HTR-8/SVneo (cell line): ENCODE measurements around the gene F10.
"Not testable (repeated sequence)": the region's sequence is repeated elsewhere in the genome, so short reads cannot be mapped to it uniquely, and the experiment has no call there.

ENCODE experiments used
- DNase-seq: peaks from one replicate; pipeline ENCODE4 v3.0.0; 2011; ENCODE audit warnings: low spot score, mixed read lengths; ENCODE audit not compliant: insufficient read length
- FAIRE-seq: peaks from 2 replicates; lab custom pipeline; 2011; peaks lifted over from hg19 to GRCh38; lab: Jason Lieb, UNC

Gene F10

GRCh38 chr13:113098162-113098732 lies 24.4 kb upstream of the F10 start:
- FAIRE-seq (no peak), DNase-seq (no peak)

- DNase-seq: no peak
- no peak for FAIRE-seq
These were observed 23.5 kb upstream of the F10 start for GRCh38 chr13:113099142-113099541.

GRCh38 chr13:113102302-113102701 lies 20.3 kb upstream of the F10 start:
- DNase-seq, FAIRE-seq: not testable (repeated sequence)

GRCh38 chr13:113102727-113103126 lies 19.9 kb upstream of the F10 start:
- DNase-seq (no peak), FAIRE-seq (no peak)

GRCh38 chr13:113103646-113104045 lies 19.0 kb upstream of the F10 start:
- DNase-seq: no peak
- no peak for FAIRE-seq

- FAIRE-seq: no peak
- DNase-seq: no peak
These were observed 17.3 kb upstream of the F10 start, which contains the start of gene F7 for GRCh38 chr13:113105032-113105920. Gene F7, plus strand, starts transcription at chr13:113105791. Its CDS starts 51 bp downstream, at chr13:113105842.

- FAIRE-seq (no peak), DNase-seq (no peak)
These were observed 16.6 kb upstream of the F10 start for GRCh38 chr13:113105921-113106452.

GRCh38 chr13:113106711-113107351 lies 15.8 kb upstream of the F10 start:
- no peak for FAIRE-seq
- DNase-seq: no peak

- not testable (repeated sequence) for DNase-seq, FAIRE-seq
These were observed 14.1 kb upstream of the F10 start for GRCh38 chr13:113108521-113108920.

- FAIRE-seq: no peak
- no peak for DNase-seq
These were observed 13.2 kb upstream of the F10 start for GRCh38 chr13:113109151-113110047.

GRCh38 chr13:113110048-113110851 lies 12.3 kb upstream of the F10 start:
- FAIRE-seq (no peak), DNase-seq (no peak)

- DNase-seq: no peak
- no peak for FAIRE-seq
These were observed 11.7 kb upstream of the F10 start for GRCh38 chr13:113110852-113111315.

- FAIRE-seq: not testable (repeated sequence)
These were observed 10.8 kb upstream of the F10 start for GRCh38 chr13:113111821-113112220.

GRCh38 chr13:113112475-113112874 lies 10.1 kb upstream of the F10 start:
- DNase-seq, FAIRE-seq: not testable (repeated sequence)

More at GRCh38 chr13:113111821-113112220, 10.8 kb upstream of the F10 start:
- DNase-seq: not testable (repeated sequence)

GRCh38 chr13:113112893-113113845 lies 9.4 kb upstream of the F10 start:
- FAIRE-seq (peak; percentile 96), DNase-seq (no peak)

- DNase-seq (no peak), FAIRE-seq (no peak)
These were observed 8.7 kb upstream of the F10 start for GRCh38 chr13:113113846-113114271.

- FAIRE-seq (no peak), DNase-seq (no peak)
These were observed 7.9 kb upstream of the F10 start for GRCh38 chr13:113114511-113115362.
